ENCODE results near the gene TMEM59L. TPM values are rescaled to one million over a fixed set of nuclear protein-coding genes. Genes with fewer than 3 reads are reported as not detected.
A peak's percentile ranks its signal among the peaks of the same experiment; 100 is the strongest.

Gene TMEM59L
- total and polyA plus RNA-seq, 9 of the 15 experiments (the other 6 are each of a cell fraction or from before 2014, with no cell fraction given) = 0.37 TPM; not detected in 8

- TF ChIP-seq E4F1 (CRISPR knock-in tag; IDR thresholded peaks at IDR 0.05; ENCODE audit: borderline replicate concordance) = no peak
- TF ChIP-seq ZNF140 (CRISPR knock-in tag; IDR thresholded peaks at IDR 0.05) = no peak
- TF ChIP-seq MEF2D (tag; conservative IDR thresholded peaks at IDR 0.05; ENCODE audit: low read depth) = no peak
- no peak for TF ChIP-seq ZNF695 (CRISPR knock-in tag; IDR thresholded peaks at IDR 0.05)
- no peak for TF ChIP-seq KLF1 (tag; IDR thresholded peaks at IDR 0.05)
- TF ChIP-seq NEUROD1 (IDR thresholded peaks at IDR 0.05; ENCODE audit: borderline replicate concordance, low read depth, low read length, partially characterized antibody) = peak; percentile 15
- TF ChIP-seq ZNF592 (IDR thresholded peaks at IDR 0.05) = 0 out of 2 replicates have a peak, but pooled peaks have one; percentile 25
- no peak for TF ChIP-seq HEY1 (CRISPR knock-in tag; IDR thresholded peaks at IDR 0.05; ENCODE audit: borderline replicate concordance)
- TF ChIP-seq BHLHE40 (IDR thresholded peaks at IDR 0.05; ENCODE audit: low read length) = peak; percentile 67
- TF ChIP-seq THRAP3 (IDR thresholded peaks at IDR 0.05; ENCODE audit: borderline replicate concordance) = no peak
- TF ChIP-seq MAZ (CRISPR knock-in tag; conservative IDR thresholded peaks at IDR 0.05 in 1 of 2, IDR thresholded peaks at IDR 0.05 in 1 of 2) = peak; percentile 59 to 68; a peak in 3 of 4 replicates
- no peak for TF ChIP-seq ARID4B (CRISPR knock-in tag; IDR thresholded peaks at IDR 0.05)
- TF ChIP-seq ZNF707 (CRISPR knock-in tag; conservative IDR thresholded peaks at IDR 0.05) = no peak
- TF ChIP-seq ELK3 (CRISPR knock-in tag; IDR thresholded peaks at IDR 0.05) = no peak
These were observed 18.4 kb upstream of the TMEM59L start (continued) for GRCh38 chr19:18594096-18594823.
